Stimulated activated CD8-positive, alpha-beta memory T cell treated with anti-CD3 and anti-CD28 coated beads, Interleukin-12 subunit alpha, Interleukin-12 subunit beta, amount 100 ng/mL, for 24 hours (primary cell): Measurements from ENCODE around the gene OSER1.
"Not testable (repeated sequence)": the region's sequence is repeated elsewhere in the genome, so short reads cannot be mapped to it uniquely, and the experiment has no call there.

Experiments used
- DNase-seq: peaks from one replicate; pipeline ENCODE4 v3.0.0-alpha.2; 2020; ENCODE audit errors: extremely low read depth

The OSER1 gene

DNA sequence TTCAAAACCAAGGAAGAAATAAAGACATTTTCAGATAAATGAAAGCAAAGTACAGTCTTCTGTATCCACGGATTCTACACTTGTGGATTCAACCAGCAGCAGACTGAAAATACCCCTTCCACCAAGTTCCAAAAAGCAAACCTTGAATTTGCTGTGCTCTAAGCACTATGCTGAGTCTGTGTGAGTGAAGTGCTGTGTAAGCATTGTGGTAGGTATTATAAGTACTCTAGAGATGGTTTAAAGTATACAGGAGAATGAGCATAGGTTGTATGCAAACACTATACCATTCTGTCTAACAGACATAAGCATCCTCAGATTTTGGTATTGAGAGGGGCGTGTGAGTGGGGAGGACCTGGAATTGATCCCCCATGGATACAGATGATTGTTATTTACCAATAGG is 9.6 kb downstream of the OSER1 start:
- no peak for DNase-seq

DNA sequence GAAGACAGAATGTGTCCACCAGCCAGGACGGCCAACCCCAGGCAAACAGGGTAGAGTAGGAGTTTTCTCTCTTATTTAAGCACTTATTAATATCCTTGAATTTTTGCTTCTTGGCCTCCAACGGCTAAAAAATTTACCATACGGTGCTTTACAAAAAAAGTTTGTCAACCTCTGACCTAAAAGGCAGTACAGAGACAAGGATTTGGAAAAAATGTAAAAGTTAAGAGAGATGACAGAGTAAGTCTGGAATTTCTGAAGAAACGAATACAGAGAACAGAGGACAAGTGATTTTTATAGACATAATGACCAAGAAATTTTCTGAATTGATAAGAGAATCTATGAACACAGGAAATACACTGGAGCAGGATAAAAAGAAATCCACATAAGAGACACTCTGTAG is 10.2 kb downstream of the OSER1 start:
- no peak for DNase-seq

- DNase-seq: no peak
These were observed 10.7 kb downstream of the OSER1 start for GRCh38 chr20:44199877-44200276.

GRCh38 chr20:44198872-44199271 is 11.7 kb downstream of the OSER1 start:
- no peak for DNase-seq

GRCh38 chr20:44196271-44196670 is 14.3 kb downstream of the OSER1 start:
- DNase-seq: no peak

DNA sequence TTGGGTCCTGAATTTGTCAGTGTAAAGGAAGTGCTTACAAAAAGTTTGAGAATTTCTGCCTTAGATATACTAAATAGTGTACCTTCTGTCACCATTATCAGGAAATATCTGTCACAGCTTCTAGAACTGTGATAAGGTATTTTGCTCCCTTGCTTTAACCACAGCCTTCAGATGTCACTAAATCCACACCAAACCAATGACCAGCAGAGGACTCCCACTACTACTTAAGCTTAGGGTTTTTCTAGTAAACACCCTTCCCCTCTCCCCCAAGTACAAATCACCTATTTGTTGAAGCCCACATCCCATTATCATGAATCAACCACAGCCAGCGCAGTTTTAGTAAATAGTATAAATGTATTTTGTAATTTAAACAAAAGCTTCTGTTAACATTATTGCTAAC is 15.0 kb downstream of the OSER1 start:
- no peak for DNase-seq

GRCh38 chr20:44193801-44194200 is 16.8 kb downstream of the OSER1 start:
- DNase-seq: no peak

- DNase-seq: not testable (repeated sequence)
These were observed 18.9 kb downstream of the OSER1 start for GRCh38 chr20:44191640-44192039.

- not testable (repeated sequence) for DNase-seq
These were observed 20.2 kb downstream of the OSER1 start for GRCh38 chr20:44190197-44190852.

- DNase-seq: no peak
These were observed 21.8 kb downstream of the OSER1 start for GRCh38 chr20:44188752-44189151.

GRCh38 chr20:44187772-44188709 is 22.5 kb downstream of the OSER1 start:
- DNase-seq: no peak

DNA sequence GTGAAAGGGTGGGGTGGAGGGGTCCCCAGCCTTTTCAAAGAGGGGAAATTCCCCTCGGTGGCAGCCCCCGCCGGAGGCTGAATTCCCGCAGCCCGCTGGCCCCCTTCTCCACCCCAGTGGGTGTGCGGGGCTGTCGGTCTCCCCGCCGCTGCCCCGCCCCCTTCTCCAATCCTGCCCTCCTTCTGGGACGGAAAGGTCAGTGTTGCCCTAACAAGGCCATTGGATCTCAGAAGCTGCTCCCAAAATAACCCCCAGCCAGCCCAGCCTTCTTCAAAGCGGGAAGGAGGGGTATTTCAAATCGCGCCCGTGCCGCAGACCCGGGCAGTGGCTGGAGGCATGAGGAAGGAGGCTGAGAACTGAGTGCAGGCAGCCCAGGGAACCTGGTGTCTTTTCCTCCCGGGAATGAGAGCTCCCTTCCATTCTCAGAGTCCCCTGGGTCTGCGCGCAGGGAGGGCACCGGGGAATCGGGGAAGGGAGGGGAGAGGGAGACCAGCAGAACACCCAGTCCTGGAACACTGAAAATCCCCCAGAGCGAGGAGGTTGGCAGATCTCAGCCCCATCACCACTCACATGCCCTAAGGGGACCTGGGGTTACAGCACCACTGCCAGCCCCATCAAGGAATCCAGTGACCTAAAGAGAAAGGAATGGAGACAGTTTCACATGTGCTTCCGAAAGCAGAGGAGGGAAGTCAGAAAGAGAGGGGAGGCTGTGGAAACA is 23.4 kb downstream of the OSER1 start, which contains the start of gene JPH2:
Gene JPH2, minus strand, starts transcription at position 135 of the 718 bp plus-strand sequence. CDS start 483 bp downstream, outside the sequence.
- DNase-seq: no peak

DNA sequence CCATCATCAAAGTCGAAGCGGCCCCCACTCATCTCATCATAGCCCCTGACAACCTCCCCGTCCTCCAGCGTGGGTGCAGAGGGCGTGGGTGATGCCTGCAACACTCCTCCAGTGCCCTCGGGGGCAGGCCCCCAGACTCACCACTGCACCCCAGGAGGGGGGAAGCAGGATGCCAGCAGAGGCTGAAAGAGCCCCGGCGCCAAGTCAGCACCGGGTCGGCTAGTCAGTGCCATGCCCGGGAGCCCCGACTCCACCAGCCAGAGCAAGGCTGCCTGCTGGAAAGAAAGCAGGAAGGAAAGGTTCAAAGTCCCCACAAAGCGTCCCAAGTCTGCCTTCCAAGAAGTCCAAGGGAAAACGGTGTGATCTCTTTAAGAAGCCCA is 23.9 kb downstream of the OSER1 start:
- DNase-seq: no peak

- no peak for DNase-seq
These were observed 24.4 kb downstream of the OSER1 start for GRCh38 chr20:44186201-44186600.

GRCh38 chr20:44185574-44185973 is 25.0 kb downstream of the OSER1 start:
- no peak for DNase-seq

DNA sequence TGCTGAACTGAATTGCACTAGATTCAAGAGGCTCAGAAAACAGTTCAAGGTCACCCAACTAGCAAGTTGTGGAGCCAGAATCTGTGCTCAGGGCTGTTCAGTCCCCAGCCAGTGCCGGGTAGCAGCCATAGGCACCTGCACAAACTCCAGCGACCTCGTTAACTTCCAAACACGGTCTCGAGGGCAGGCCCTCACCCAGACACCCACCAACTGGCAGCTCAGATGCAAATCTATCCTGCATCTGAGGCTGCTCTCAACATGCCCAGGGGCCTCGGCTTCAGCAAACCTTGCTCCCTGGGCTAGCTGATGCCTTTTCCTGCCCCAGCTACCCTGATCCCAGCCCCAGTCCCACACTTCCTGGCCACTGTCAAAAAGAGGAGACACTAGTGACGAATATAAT is 27.3 kb downstream of the OSER1 start:
- DNase-seq: no peak

DNA sequence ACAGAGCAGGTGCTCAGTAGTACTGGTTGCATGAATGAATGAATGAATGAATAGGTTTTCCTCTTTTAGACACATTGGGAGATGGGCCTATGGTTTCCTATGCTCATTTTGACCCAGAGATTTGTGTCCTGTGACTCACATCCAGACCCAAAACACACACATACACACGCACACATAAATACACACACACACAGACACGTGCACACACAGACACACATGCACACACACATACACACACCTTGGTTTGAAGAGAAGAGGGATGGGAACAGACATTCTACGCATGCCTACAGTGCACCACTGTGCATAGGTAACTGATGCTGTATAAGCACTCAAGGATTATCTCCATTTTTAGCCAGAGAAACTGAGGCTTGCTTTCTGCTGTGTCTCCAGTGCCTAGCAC is 27.7 kb downstream of the OSER1 start:
- DNase-seq: no peak

DNA sequence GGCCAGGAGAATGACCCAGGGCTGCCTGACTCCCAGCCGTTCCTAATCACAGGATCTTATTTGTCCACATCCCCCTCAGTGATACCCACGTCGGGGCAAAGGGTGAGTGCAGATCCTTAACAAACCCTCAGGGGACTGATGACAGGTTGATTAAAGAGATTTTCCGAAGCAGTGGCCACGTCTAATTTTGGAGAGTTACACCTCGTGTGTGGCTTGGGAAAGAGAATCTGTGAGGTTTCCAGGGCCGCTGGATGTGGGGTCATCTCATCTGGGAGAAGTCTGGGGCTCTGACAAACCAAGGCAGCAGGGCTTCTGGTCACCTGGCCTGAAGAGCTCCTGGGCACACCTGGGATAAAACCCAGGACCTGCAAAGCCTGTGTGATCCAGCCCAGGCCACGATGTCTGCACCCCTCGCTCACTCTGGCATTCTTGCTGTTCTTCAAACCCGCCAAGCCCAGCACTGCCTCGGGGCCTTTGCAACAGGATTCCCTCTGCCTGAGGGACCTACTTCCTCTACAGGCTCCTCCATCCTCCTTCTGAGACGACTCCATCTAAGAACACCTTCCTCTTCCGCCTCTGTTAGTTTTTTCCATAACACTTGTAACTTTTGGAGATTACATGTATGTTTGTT is 28.3 kb downstream of the OSER1 start:
- no peak for DNase-seq

DNA sequence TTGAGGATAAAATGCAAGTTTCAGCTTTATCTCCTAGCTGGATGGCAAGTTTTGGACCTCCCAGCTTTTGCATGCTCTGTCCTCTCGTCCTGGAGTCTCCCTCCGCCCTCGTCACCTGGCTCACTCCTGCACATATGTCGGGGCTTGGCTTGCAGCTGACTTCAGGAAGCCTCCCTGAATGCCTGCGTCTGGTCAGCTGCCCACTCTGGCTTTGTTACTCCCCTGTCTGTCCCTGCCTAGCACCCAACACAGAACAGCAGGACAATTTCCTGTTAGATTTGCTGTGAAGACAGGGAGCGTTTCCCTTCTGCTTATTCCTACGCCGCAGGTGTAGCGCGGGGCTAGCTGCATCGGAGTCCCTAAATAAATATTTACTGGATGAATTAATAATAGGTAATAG is 29.0 kb downstream of the OSER1 start:
- no peak for DNase-seq

DNA sequence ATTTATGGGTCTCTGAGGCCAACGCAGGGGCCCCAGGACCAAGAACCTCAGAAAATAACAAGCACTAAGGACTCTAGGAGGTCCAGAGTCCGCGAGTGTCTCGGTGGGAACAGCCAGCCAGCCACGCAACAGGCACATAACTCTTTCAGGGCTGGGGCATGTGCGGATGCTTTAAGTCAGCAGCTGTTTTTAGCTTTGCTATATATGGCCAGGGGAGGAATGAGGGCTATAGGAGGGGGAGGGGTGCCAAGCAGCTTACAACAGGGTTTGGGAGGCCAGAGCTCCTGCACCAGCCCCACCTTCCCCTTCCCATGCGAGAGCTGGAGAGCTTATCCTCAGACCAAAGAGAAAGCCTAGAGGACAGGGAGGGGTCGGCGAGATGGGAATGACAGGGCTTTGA is 29.8 kb downstream of the OSER1 start:
- no peak for DNase-seq

- no peak for DNase-seq
These were observed 33.6 kb downstream of the OSER1 start for GRCh38 chr20:44176833-44177534.
